ENCODE measurements around the gene UMODL1.

DNA sequence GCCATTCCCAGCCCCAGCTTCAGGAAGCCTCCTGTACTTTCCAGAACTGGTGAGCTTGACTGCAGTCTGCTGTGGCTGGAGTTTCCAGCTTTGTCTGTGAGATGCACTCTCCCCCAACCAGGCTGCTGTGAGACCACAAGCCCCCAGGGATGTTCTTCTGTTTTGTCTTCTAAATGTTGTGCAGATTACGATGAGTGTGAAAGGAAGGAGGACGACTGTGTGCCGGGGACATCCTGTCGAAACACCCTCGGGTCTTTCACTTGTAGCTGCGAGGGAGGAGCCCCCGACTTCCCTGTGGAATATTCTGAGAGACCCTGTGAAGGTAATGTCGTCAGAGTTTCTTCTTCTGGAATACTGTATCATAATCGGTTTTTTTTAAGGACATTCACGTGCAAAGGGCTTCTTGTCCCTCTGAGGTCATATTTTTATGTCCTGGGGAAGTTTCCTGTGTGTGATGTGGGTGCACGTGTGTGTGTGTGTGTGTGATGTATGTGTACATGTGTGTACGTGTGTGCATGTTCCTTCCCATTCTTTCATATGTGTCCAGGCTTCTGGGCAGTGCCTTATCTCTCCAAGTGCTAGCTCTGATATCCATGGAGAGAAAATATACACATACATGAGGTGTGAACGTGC lies 49.9 kb downstream of the UMODL1 start:
- TF ChIP-seq CTCF (IDR thresholded peaks at IDR 0.05): no peak
- TF ChIP-seq POLR2A (IDR thresholded peaks at IDR 0.05): no peak
- TF ChIP-seq POLR2AphosphoS5 (IDR thresholded peaks at IDR 0.05): no peak
- no peak for TF ChIP-seq EP300 (IDR thresholded peaks at IDR 0.05)

Data from stomach (tissue), 4 donors.